CD14-positive monocyte (primary cell): ENCODE measurements around the gene AHNAK. TPM values are rescaled to one million over a fixed set of nuclear protein-coding genes. Genes with fewer than 3 reads are reported as not detected.

ENCODE experiments used
- DNase-seq, 3 donors: peaks; one replicate each; pipeline ENCODE4 v3.0.0-alpha.2; 2011 to 2022
- H2AFZ ChIP-seq: 2 replicates; pipeline ENCODE4 v1.6.0; 2012; ENCODE audit warnings: mild to moderate bottlenecking, low read depth, low read length, inconsistent platforms; ENCODE audit not compliant: insufficient read depth, poor library complexity, severe bottlenecking
- H3K27ac ChIP-seq, 2 donors: 1 replicate in 1 of 2; 2 replicates in 1 of 2; pipeline ENCODE4 v1.5.1; 2012 to 2013; ENCODE audit warnings: low read length in 2 of 2, control low read depth in 1 of 2, inconsistent platforms in 1 of 2, low read depth in 1 of 2, mild to moderate bottlenecking in 1 of 2
- H3K27me3 ChIP-seq, 2 donors: one replicate each; pipeline versions ENCODE4 v1.6.0 to v1.6.1; 2011 to 2013; ENCODE audit warnings: low read length in 2 of 2; ENCODE audit not compliant: control insufficient read depth in 2 of 2, insufficient read depth in 2 of 2
- H3K36me3 ChIP-seq, 2 donors: replicated peaks in 1 of 2; 1 replicate in 1 of 2; 2 replicates in 1 of 2; pipeline versions ENCODE4 v1.5.1 to v1.6.1; 2012 to 2013; ENCODE audit warnings: low read length in 2 of 2, control low read depth in 1 of 2, inconsistent platforms in 1 of 2, mild to moderate bottlenecking in 1 of 2; ENCODE audit not compliant: insufficient read depth in 2 of 2, control insufficient read depth in 1 of 2
- H3K4me1 ChIP-seq, 2 donors: 1 replicate in 1 of 2; 2 replicates in 1 of 2; pipeline versions ENCODE4 v1.5.1 to v1.6.1; 2012 to 2013; ENCODE audit warnings: low read length in 2 of 2, control low read depth in 1 of 2, inconsistent platforms in 1 of 2, mild to moderate bottlenecking in 1 of 2, moderate library complexity in 1 of 2; ENCODE audit not compliant: insufficient read depth in 2 of 2, control insufficient read depth in 1 of 2
- H3K4me2 ChIP-seq: replicated peaks from 2 replicates; pipeline ENCODE3; 2012; ENCODE audit warnings: low read length, moderate library complexity, mild to moderate bottlenecking; ENCODE audit not compliant: poor library complexity, severe bottlenecking; ENCODE audit errors: extremely low read depth
- H3K4me3 ChIP-seq, 3 experiments: fragments of 200-600 bp in 1 of 3; sonication (generic) in 1 of 3; replicated peaks in 1 of 3; 1 replicate in 2 of 3; 2 replicates in 1 of 3; pipeline ENCODE4 v1.5.1; 2011 to 2013; ENCODE audit warnings: low read length in 3 of 3, mild to moderate bottlenecking in 3 of 3, control low read depth in 2 of 3, low read depth in 2 of 3, inconsistent platforms in 1 of 3, moderate library complexity in 1 of 3
- H3K79me2 ChIP-seq: 2 replicates; pipeline ENCODE4 v1.6.0; 2012; ENCODE audit warnings: mild to moderate bottlenecking, control low read depth, inconsistent platforms, low read length, moderate library complexity; ENCODE audit not compliant: insufficient read depth
- H3K9ac ChIP-seq: 2 replicates; pipeline ENCODE4 v1.6.0; 2017; ENCODE audit warnings: low read length, mild to moderate bottlenecking; ENCODE audit not compliant: insufficient read depth, poor library complexity, severe bottlenecking
- H3K9me3 ChIP-seq, 2 donors: replicated peaks in 1 of 2; 1 replicate in 1 of 2; 2 replicates in 1 of 2; pipeline versions ENCODE4 v1.5.1 to v1.6.1; 2012 to 2013; ENCODE audit warnings: low read length in 2 of 2, control low read depth in 1 of 2; ENCODE audit not compliant: control insufficient read depth in 1 of 2, insufficient read depth in 1 of 2
- H4K20me1 ChIP-seq: 2 replicates; pipeline ENCODE4 v1.6.0; 2012; ENCODE audit warnings: mild to moderate bottlenecking, low read length, control low read depth, moderate library complexity; ENCODE audit not compliant: insufficient read depth
- H3K27ac Mint-ChIP-seq, 7 donors: one replicate each; pipeline ENCODE4 v1.8.0; 2020; ENCODE audit warnings: mild to moderate bottlenecking in 7 of 7, mixed read lengths in 7 of 7, moderate library complexity in 6 of 7, inconsistent platforms in 2 of 7
- H3K27me3 Mint-ChIP-seq, 3 donors: one replicate each; pipeline ENCODE4 v1.8.0; 2021 to 2022; ENCODE audit warnings: low read depth in 3 of 3, mild to moderate bottlenecking in 3 of 3, mixed read lengths in 3 of 3, moderate library complexity in 3 of 3, inconsistent platforms in 1 of 3
- H3K36me3 Mint-ChIP-seq, 2 donors: one replicate each; pipeline ENCODE4 v1.8.0; 2020; ENCODE audit warnings: mixed read lengths in 2 of 2, inconsistent platforms in 1 of 2, mild to moderate bottlenecking in 1 of 2
- H3K4me1 Mint-ChIP-seq: one replicate; pipeline ENCODE4 v1.8.0; 2020; ENCODE audit warnings: mild to moderate bottlenecking, mixed read lengths
- H3K4me3 Mint-ChIP-seq, 2 donors: one replicate each; pipeline ENCODE4 v1.8.0; 2020; ENCODE audit warnings: mild to moderate bottlenecking in 2 of 2, mixed read lengths in 2 of 2, moderate library complexity in 1 of 2
- H3K9me3 Mint-ChIP-seq, 7 donors: one replicate each; pipeline ENCODE4 v1.8.0; 2020 to 2022; ENCODE audit warnings: mixed read lengths in 7 of 7, mild to moderate bottlenecking in 6 of 7, moderate library complexity in 6 of 7, inconsistent platforms in 2 of 7
- WGBS: methylation state at CpG from one replicate; pipeline ENCODE4 v1.1.5; 2013; ENCODE audit warnings: missing lambda C conversion rate; ENCODE audit not compliant: insufficient coverage; 5-methylcytosine and 5-hydroxymethylcytosine counted together
- intact Hi-C, 2 donors: fragments of 100-400 bp; cut with micrococcal nuclease; formaldehyde crosslinking; loops; one replicate each; pipeline versions ENCODE4 v1.15.0 to v1.15.1; 2023
- polyA plus RNA-seq, 3 donors: library from polyadenylated mRNA; depleted of rRNA in 1 of 3; unstranded in 2 of 3; stranded (reverse) in 1 of 3; fragments of 300-500 nt in 2 of 3; fragments of >200 nt in 1 of 3; fragmentation: Illumina TruSeq in 2 of 3; gene quantifications; 1 replicate in 2 of 3; 2 replicates in 1 of 3; pipeline ENCODE4 v1.2.3, GENCODE V29; 2012 to 2021
- TF ChIP-seq, protein P1 (sequence below): fragments of 200-600 bp; IDR thresholded peaks from one replicate; pipeline ENCODE4 v1.8.0; 2022; ENCODE audit warnings: antibody characterized with exemption, mild to moderate bottlenecking

AHNAK gene
- polyA plus RNA-seq, 3 donors = 80.0 to 201 (median 103) TPM

- Mint-ChIP-seq H3K4me3 (peak overlapping the region; percentile 96 to 98), H3K27me3 (peaks cover 0 to 7% (median 0%) of the 10 kb centered on the region in 3 donors), H3K9me3 (peaks cover 0 to 5% (median 0%) of the 10 kb centered on the region in 7 donors), H3K4me1 (peaks cover 67% of the 10 kb centered on the region), H3K36me3 (peaks cover 14 to 60% of the 10 kb centered on the region in 2 donors), H3K27ac (peak overlapping the region; percentile 93 to 100 (median 96))
- Histone ChIP-seq H3K27ac (peak overlapping the region; percentile 82 to 99), H3K36me3 (peaks cover 16 to 17% of the 10 kb centered on the region in 2 donors), H2AFZ (peak overlapping the region; percentile 5), H4K20me1 (peaks cover 100% of the 10 kb centered on the region), H3K9ac (peak overlapping the region; percentile 100), H3K27me3 (no peaks in the 10 kb centered on the region), H3K4me3 (peak overlapping the region; percentile 20 to 87 (median 32)), H3K79me2 (peaks cover 100% of the 10 kb centered on the region), H3K4me2 (peak overlapping the region; percentile 94), H3K4me1 (peaks cover 68 to 70% of the 10 kb centered on the region in 2 donors), H3K9me3 (no peaks in the 10 kb centered on the region)
- peak; percentile 75 to 96 (median 89) for DNase-seq
- intact Hi-C loops = loop anchor here (2.0 to 10.0 kb wide), 5 partner anchors 18 to 569 kb away; no protein-coding TSS in a partner anchor
- 14% methylated on average over 10 of the region's 16 CpGs for WGBS
- TF ChIP-seq, protein P1, sequence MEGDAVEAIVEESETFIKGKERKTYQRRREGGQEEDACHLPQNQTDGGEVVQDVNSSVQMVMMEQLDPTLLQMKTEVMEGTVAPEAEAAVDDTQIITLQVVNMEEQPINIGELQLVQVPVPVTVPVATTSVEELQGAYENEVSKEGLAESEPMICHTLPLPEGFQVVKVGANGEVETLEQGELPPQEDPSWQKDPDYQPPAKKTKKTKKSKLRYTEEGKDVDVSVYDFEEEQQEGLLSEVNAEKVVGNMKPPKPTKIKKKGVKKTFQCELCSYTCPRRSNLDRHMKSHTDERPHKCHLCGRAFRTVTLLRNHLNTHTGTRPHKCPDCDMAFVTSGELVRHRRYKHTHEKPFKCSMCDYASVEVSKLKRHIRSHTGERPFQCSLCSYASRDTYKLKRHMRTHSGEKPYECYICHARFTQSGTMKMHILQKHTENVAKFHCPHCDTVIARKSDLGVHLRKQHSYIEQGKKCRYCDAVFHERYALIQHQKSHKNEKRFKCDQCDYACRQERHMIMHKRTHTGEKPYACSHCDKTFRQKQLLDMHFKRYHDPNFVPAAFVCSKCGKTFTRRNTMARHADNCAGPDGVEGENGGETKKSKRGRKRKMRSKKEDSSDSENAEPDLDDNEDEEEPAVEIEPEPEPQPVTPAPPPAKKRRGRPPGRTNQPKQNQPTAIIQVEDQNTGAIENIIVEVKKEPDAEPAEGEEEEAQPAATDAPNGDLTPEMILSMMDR = no peak
Measured at GRCh38 chr11:62540804-62541701, 5.6 kb downstream of the AHNAK start.

- peaks cover 30 to 66% of the 10 kb centered on the region in 2 donors for H3K36me3 Mint-ChIP-seq
- WGBS = 73% methylated on average over 6 of the region's 13 CpGs
- Histone ChIP-seq H3K9ac (no peak overlapping the region), H3K4me2 (peak overlapping the region; percentile 94), H3K36me3 (peaks cover 33% of the 10 kb centered on the region in 2 donors), H4K20me1 (peaks cover 100% of the 10 kb centered on the region), H2AFZ (no peak overlapping the region), H3K27ac (peak overlapping the region; percentile 82 to 99), H3K79me2 (peaks cover 100% of the 10 kb centered on the region), H3K9me3 (no peaks in the 10 kb centered on the region), H3K27me3 (no peaks in the 10 kb centered on the region), H3K4me1 (peaks cover 63 to 66% of the 10 kb centered on the region in 2 donors), H3K4me3 (peak overlapping the region in 1 of 3 experiments; percentile 87)
- intact Hi-C loops = no loop called here
- peaks cover 63% of the 10 kb centered on the region for H3K4me1 Mint-ChIP-seq
- H3K27me3 Mint-ChIP-seq = peaks cover 0 to 6% (median 0%) of the 10 kb centered on the region in 3 donors
- TF ChIP-seq, protein P1 = no peak
- H3K9me3 Mint-ChIP-seq = peaks cover 0 to 2% (median 0%) of the 10 kb centered on the region in 7 donors
- peak; percentile 54 to 70 (median 61) for DNase-seq
- peak overlapping the region; percentile 75 to 100 (median 84) for H3K27ac Mint-ChIP-seq
- H3K4me3 Mint-ChIP-seq = no peak overlapping the region
Measured at GRCh38 chr11:62539238-62539925, 7.2 kb downstream of the AHNAK start.
